LNCAP (cell line): ENCODE data around the gene ABCG2.

ENCODE experiments used
- CTCF ChIP-seq: fragments of 450-650 bp; IDR thresholded peaks from 2 replicates; pipeline ENCODE4 v1.5.1; 2017; ENCODE audit warnings: mild to moderate bottlenecking

The ABCG2 gene

GRCh38 chr4:88185906-88186305 is 27.5 kb upstream of the ABCG2 start:
- TF ChIP-seq CTCF: no peak

GRCh38 chr4:88179261-88179660 is 20.8 kb upstream of the ABCG2 start:
- no peak for TF ChIP-seq CTCF

GRCh38 chr4:88178626-88179231 is 20.3 kb upstream of the ABCG2 start:
- no peak for TF ChIP-seq CTCF

GRCh38 chr4:88177983-88178625 is 19.7 kb upstream of the ABCG2 start:
- no peak for TF ChIP-seq CTCF

- no peak for TF ChIP-seq CTCF
Measured at GRCh38 chr4:88172987-88173386, 14.5 kb upstream of the ABCG2 start.

GRCh38 chr4:88171206-88171605 is 12.8 kb upstream of the ABCG2 start:
- TF ChIP-seq CTCF: no peak

GRCh38 chr4:88169298-88169697 is 10.9 kb upstream of the ABCG2 start:
- TF ChIP-seq CTCF: no peak
